ENCODE results near the gene PSAPL1. TPM values are rescaled to one million over a fixed set of nuclear protein-coding genes. Genes with fewer than 3 reads are reported as not detected.

The PSAPL1 gene
- total RNA-seq, 1 experiment from 2014 or later, result not detected

- ChIA-PET CTCF (no interaction called here), POLR2A (no interaction called here)
- H3K4me3 Mint-ChIP-seq (ENCODE audit: unreplicated experiment), result no peak overlapping the region
- peaks cover 20% of the 10 kb centered on the region for H3K27me3 Mint-ChIP-seq (ENCODE audit: insufficient read depth, unreplicated experiment)
- H3K9me3 Mint-ChIP-seq (ENCODE audit: unreplicated experiment), result no peaks in the 10 kb centered on the region
- no peak for DNase-seq (ENCODE audit: unreplicated experiment)
- BruUV-seq (replicated peaks), result no TSS peak
- intact Hi-C loops (cut with micrococcal nuclease), result no loop called here
- no peaks in the 10 kb centered on the region for H3K4me1 Mint-ChIP-seq (ENCODE audit: insufficient read depth, unreplicated experiment)
- no peak overlapping the region for H3K27ac Mint-ChIP-seq (ENCODE audit: low read depth, unreplicated experiment)
- TF ChIP-seq CTCF (IDR thresholded peaks at IDR 0.05; ENCODE audit: unreplicated experiment), result no peak
- H3K36me3 Mint-ChIP-seq (ENCODE audit: insufficient read depth, unreplicated experiment), result no peaks in the 10 kb centered on the region
Measured at GRCh38 chr4:7389101-7389701, 45.5 kb downstream of the PSAPL1 start.

DNA sequence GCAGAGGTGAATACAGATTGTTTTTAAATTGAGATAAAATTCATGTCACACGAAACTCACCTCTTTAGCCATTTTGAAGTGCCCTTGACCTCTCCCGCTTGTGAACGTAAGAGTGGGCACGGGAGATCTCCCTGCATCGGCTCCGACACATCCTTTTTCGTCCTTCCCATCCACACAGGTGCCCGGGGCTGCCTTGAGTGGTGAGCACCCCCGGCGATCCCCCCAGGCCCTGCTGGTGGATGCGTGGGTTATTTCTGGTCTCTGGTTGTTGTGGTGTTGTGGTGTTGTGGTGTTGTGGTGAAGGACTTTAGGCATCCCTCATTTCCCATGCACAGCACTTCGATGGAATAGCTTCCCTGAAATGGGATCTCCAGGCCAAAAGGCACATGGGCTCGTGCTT, 46.1 kb downstream of the PSAPL1 start:
- H3K27ac Mint-ChIP-seq (ENCODE audit: low read depth, unreplicated experiment), result no peak overlapping the region

GRCh38 chr4:7387925-7388324, 46.8 kb downstream of the PSAPL1 start:
- Mint-ChIP-seq H3K36me3 (ENCODE audit: insufficient read depth, unreplicated experiment) (no peaks in the 10 kb centered on the region), H3K4me3 (ENCODE audit: unreplicated experiment) (no peak overlapping the region), H3K9me3 (ENCODE audit: unreplicated experiment) (no peaks in the 10 kb centered on the region), H3K27me3 (ENCODE audit: insufficient read depth, unreplicated experiment) (peaks cover 20% of the 10 kb centered on the region), H3K4me1 (ENCODE audit: insufficient read depth, unreplicated experiment) (no peaks in the 10 kb centered on the region), H3K27ac (ENCODE audit: low read depth, unreplicated experiment) (no peak overlapping the region)
- ChIA-PET CTCF (interaction anchor here (0.6 kb wide), 1 partner anchor 59 kb away, joined by 3 read pairs; no protein-coding TSS in a partner anchor), POLR2A (no interaction called here)
- BruUV-seq (replicated peaks), result no TSS peak
- TF ChIP-seq CTCF (IDR thresholded peaks at IDR 0.05; ENCODE audit: unreplicated experiment), result no peak
- DNase-seq (ENCODE audit: unreplicated experiment), result no peak
- intact Hi-C loops (cut with micrococcal nuclease), result no loop called here

More for the DNA sequence above, 46.1 kb downstream of the PSAPL1 start:
- Mint-ChIP-seq H3K4me3 (ENCODE audit: unreplicated experiment) (no peak overlapping the region), H3K9me3 (ENCODE audit: unreplicated experiment) (no peaks in the 10 kb centered on the region), H3K36me3 (ENCODE audit: insufficient read depth, unreplicated experiment) (no peaks in the 10 kb centered on the region), H3K4me1 (ENCODE audit: insufficient read depth, unreplicated experiment) (no peaks in the 10 kb centered on the region), H3K27me3 (ENCODE audit: insufficient read depth, unreplicated experiment) (peaks cover 20% of the 10 kb centered on the region)
- POLR2A ChIA-PET, result no interaction called here
- no peak for DNase-seq (ENCODE audit: unreplicated experiment)
- BruUV-seq (replicated peaks), result no TSS peak
- CTCF ChIA-PET, result interaction anchor here (0.6 kb wide), 1 partner anchor 59 kb away, joined by 3 read pairs; no protein-coding TSS in a partner anchor
- intact Hi-C loops (cut with micrococcal nuclease), result no loop called here
- TF ChIP-seq CTCF (IDR thresholded peaks at IDR 0.05; ENCODE audit: unreplicated experiment), result no peak

- H3K36me3 Mint-ChIP-seq (ENCODE audit: insufficient read depth, unreplicated experiment), result no peaks in the 10 kb centered on the region
- no peak overlapping the region for H3K4me3 Mint-ChIP-seq (ENCODE audit: unreplicated experiment)
- intact Hi-C loops (cut with micrococcal nuclease), result no loop called here
- BruUV-seq (replicated peaks), result no TSS peak
- no peak overlapping the region for H3K27ac Mint-ChIP-seq (ENCODE audit: low read depth, unreplicated experiment)
- POLR2A ChIA-PET, result no interaction called here
- no peak for TF ChIP-seq CTCF (IDR thresholded peaks at IDR 0.05; ENCODE audit: unreplicated experiment)
- no peaks in the 10 kb centered on the region for H3K9me3 Mint-ChIP-seq (ENCODE audit: unreplicated experiment)
- DNase-seq (ENCODE audit: unreplicated experiment), result no peak
- CTCF ChIA-PET, result no interaction called here
- peaks cover 13% of the 10 kb centered on the region for H3K27me3 Mint-ChIP-seq (ENCODE audit: insufficient read depth, unreplicated experiment)
- H3K4me1 Mint-ChIP-seq (ENCODE audit: insufficient read depth, unreplicated experiment), result peaks cover 5% of the 10 kb centered on the region
Measured at GRCh38 chr4:7384929-7385890, 49.5 kb downstream of the PSAPL1 start.
